ENCODE results near the gene HNF4A. TPM values are rescaled to one million over a fixed set of nuclear protein-coding genes. Genes with fewer than 3 reads are reported as not detected.

HNF4A gene
- total RNA-seq, 4 donors from 2014 or later, result not detected

DNA sequence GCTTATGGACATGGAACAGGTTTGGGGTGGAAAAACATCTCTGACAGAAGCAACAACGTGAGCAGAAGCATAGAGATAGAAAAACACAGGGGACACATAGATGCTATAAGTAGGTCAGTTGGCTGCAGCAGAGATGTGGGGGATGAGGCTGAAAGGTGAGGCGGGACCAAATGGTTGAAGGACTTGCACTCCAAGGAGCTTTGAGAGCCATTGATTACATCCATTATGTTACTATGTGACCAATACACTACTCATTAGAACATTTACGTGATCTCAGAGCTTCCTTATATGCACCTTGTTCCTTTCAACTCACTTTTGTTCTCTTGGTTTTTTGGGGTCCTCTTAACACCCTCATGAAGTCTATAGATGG is 72.3 kb downstream of the HNF4A start:
- WGBS, result 85% methylated on average over 3 of the region's 3 CpGs

DNA sequence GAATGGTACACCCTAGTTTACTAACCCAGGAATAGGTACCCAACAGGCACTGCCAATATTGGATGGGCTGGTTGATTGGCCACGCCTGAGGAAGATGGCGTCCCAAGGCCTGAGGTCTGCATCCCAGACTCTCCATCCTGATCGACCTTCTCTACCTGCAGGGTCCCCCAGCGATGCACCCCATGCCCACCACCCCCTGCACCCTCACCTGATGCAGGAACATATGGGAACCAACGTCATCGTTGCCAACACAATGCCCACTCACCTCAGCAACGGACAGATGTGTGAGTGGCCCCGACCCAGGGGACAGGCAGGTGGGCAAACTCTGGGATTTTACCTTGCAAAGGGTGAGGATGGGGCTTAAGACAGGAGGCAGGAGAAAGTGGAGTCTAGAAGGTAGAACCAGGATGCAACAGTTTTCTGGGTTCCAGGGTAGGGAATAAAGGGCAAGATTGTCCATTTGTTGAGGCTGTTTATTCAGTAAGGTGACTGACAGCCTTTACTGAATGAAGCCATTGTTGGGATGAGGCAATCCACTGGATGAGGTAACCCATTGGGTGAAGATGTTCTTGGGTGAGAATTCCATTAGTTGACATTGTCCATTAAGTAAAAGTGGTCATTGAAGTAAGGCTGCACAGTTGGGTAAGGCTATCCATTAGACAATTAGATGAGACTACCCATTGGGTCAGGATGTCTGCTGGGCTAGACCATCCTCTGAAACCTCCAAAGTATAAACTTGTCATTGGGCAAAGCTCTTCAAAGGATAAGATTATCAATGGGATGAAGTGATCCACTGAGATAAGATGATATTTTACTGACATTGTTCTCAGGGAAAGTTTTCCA is 72.9 kb downstream of the HNF4A start:
- WGBS, result 95% methylated on average over 3 of the region's 8 CpGs
- no peaks in the 10 kb centered on the region for H3K4me1 ChIP-seq
- no peaks in the 10 kb centered on the region for H3K36me3 ChIP-seq
- H3K4me3 ChIP-seq, result no peak overlapping the region
- no peaks in the 10 kb centered on the region for H3K9me3 ChIP-seq
- no peak for DNase-seq (ENCODE audit: low spot score in 2 of 2)
- TF ChIP-seq EP300 (IDR thresholded peaks at IDR 0.05), result no peak
- TF ChIP-seq CTCF (IDR thresholded peaks at IDR 0.05), result no peak
- TF ChIP-seq POLR2A (IDR thresholded peaks at IDR 0.05), result no peak
- no peak for TF ChIP-seq POLR2AphosphoS5 (IDR thresholded peaks at IDR 0.05)
- H3K27me3 ChIP-seq, result peaks cover 48% of the 10 kb centered on the region
- no peak overlapping the region for H3K27ac ChIP-seq

More for the DNA sequence above, 72.3 kb downstream of the HNF4A start:
- TF ChIP-seq CTCF (IDR thresholded peaks at IDR 0.05), result no peak
- TF ChIP-seq POLR2A (IDR thresholded peaks at IDR 0.05), result no peak
- no peak for TF ChIP-seq EP300 (IDR thresholded peaks at IDR 0.05)
- no peak for TF ChIP-seq POLR2AphosphoS5 (IDR thresholded peaks at IDR 0.05)
- H3K27ac ChIP-seq, result no peak overlapping the region
- H3K4me1 ChIP-seq, result no peaks in the 10 kb centered on the region
- DNase-seq (ENCODE audit: low spot score in 2 of 2), result no peak
- peaks cover 44% of the 10 kb centered on the region for H3K27me3 ChIP-seq
- H3K9me3 ChIP-seq, result no peaks in the 10 kb centered on the region
- no peak overlapping the region for H3K4me3 ChIP-seq
- no peaks in the 10 kb centered on the region for H3K36me3 ChIP-seq

- Histone ChIP-seq H3K36me3 (no peaks in the 10 kb centered on the region), H3K27ac (no peak overlapping the region), H3K4me1 (no peaks in the 10 kb centered on the region), H3K4me3 (no peak overlapping the region), H3K9me3 (no peaks in the 10 kb centered on the region), H3K27me3 (peaks cover 46% of the 10 kb centered on the region)
- WGBS, result 88% methylated on average over 2 of the region's 2 CpGs
- DNase-seq (ENCODE audit: low spot score in 2 of 2), result no peak
- TF ChIP-seq EP300 (IDR thresholded peaks at IDR 0.05), result no peak
- no peak for TF ChIP-seq POLR2A (IDR thresholded peaks at IDR 0.05)
- no peak for TF ChIP-seq CTCF (IDR thresholded peaks at IDR 0.05)
- no peak for TF ChIP-seq POLR2AphosphoS5 (IDR thresholded peaks at IDR 0.05)
These were observed 73.5 kb downstream of the HNF4A start for GRCh38 chr20:44429017-44429339.

DNA sequence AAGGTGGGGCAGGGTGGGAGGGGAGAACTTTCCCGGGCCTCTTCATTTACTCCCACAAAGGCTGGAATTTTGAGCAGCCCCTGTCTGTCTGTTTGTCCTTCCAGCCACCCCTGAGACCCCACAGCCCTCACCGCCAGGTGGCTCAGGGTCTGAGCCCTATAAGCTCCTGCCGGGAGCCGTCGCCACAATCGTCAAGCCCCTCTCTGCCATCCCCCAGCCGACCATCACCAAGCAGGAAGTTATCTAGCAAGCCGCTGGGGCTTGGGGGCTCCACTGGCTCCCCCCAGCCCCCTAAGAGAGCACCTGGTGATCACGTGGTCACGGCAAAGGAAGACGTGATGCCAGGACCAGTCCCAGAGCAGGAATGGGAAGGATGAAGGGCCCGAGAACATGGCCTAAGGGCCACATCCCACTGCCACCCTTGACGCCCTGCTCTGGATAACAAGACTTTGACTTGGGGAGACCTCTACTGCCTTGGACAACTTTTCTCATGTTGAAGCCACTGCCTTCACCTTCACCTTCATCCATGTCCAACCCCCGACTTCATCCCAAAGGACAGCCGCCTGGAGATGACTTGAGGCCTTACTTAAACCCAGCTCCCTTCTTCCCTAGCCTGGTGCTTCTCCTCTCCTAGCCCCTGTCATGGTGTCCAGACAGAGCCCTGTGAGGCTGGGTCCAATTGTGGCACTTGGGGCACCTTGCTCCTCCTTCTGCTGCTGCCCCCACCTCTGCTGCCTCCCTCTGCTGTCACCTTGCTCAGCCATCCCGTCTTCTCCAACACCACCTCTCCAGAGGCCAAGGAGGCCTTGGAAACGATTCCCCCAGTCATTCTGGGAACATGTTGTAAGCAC is 74.1 kb downstream of the HNF4A start:
- Histone ChIP-seq H3K36me3 (no peaks in the 10 kb centered on the region), H3K4me1 (no peaks in the 10 kb centered on the region), H3K27ac (no peak overlapping the region), H3K4me3 (no peak overlapping the region), H3K9me3 (no peaks in the 10 kb centered on the region), H3K27me3 (peaks cover 45% of the 10 kb centered on the region)
- no peak for DNase-seq (ENCODE audit: low spot score in 2 of 2)
- WGBS, result 89% methylated on average over 17 of the region's 17 CpGs
- TF ChIP-seq EP300 (IDR thresholded peaks at IDR 0.05), result no peak
- TF ChIP-seq POLR2A (IDR thresholded peaks at IDR 0.05), result no peak
- no peak for TF ChIP-seq CTCF (IDR thresholded peaks at IDR 0.05)
- TF ChIP-seq POLR2AphosphoS5 (IDR thresholded peaks at IDR 0.05), result no peak
